Measurements from ENCODE around the gene RFWD3. TPM values are rescaled to one million over a fixed set of nuclear protein-coding genes. Genes with fewer than 3 reads are reported as not detected.

Gene RFWD3
- total RNA-seq, 4 donors from 2014 or later: 13.5 to 32.8 (median 21.0) TPM

GRCh38 chr16:74573622-74574021, 93.1 kb downstream of the RFWD3 start:
- WGBS, 2 donors: 80 to 82% methylated on average over 8 of the region's 8 CpGs
- H3K36me3 ChIP-seq: no peaks in the 10 kb centered on the region
- H3K4me3 ChIP-seq: no peak overlapping the region
- H3K27me3 ChIP-seq: no peaks in the 10 kb centered on the region
- H3K27ac ChIP-seq: no peak overlapping the region
- H3K4me1 ChIP-seq: peaks cover 0 to 53% (median 14%) of the 10 kb centered on the region in 4 donors
- no peak for DNase-seq (ENCODE audit: low spot score in 2 of 2)
- no peak for TF ChIP-seq POLR2A (IDR thresholded peaks at IDR 0.05)
- no peak for TF ChIP-seq CTCF (IDR thresholded peaks at IDR 0.05)
- no peak for TF ChIP-seq EP300 (IDR thresholded peaks at IDR 0.05)
- no peaks in the 10 kb centered on the region for H3K9me3 ChIP-seq

Other genes starting within 250 kb of the RFWD3 start
- 10 to 100 TPM in 2 of 4 donors, 1 to 10 TPM in 2; 2.7 to 20.0 (median 9.0) TPM for gene CLEC18B, start 245.4 kb downstream of the RFWD3 start, total RNA-seq
- 100 to 1,000 TPM; 161 to 176 (median 170) TPM for gene GLG1, start 59.8 kb downstream of the RFWD3 start, total RNA-seq
- gene MLKL, start 34.0 kb upstream of the RFWD3 start, total RNA-seq: 10 to 100 TPM in 2 of 4 donors, 1 to 10 TPM in 2; 4.8 to 22.8 (median 10.2) TPM
- gene FA2H, start 107.9 kb upstream of the RFWD3 start, total RNA-seq: 10 to 100 TPM; 11.9 to 31.6 (median 21.6) TPM